ENCODE results near the gene PSMA7.

The PSMA7 gene

DNA sequence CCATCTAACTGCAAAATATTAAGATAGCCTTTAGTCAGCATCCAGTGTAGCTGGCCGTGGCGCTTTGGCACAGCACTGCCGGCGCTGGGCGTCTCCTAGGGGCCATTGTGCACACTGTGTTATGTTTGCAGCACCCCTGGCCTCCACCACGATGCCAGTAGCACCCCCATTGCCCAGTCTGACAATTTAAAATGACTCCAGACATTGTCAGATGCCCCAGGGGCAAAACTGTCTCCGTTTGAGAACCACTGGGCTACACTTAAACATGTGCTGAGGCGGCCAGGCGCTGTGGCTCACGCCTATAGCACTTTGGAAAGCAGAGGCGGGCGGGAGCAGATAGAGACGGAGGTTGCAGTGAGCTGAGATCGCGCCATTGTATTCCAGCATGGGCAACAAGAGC, 33.7 kb upstream of the PSMA7 start:
- Mint-ChIP-seq H3K4me1 (no peaks in the 10 kb centered on the region), H3K4me3 (no peak overlapping the region), H3K27ac (no peak overlapping the region), H3K36me3 (peaks cover 16% of the 10 kb centered on the region), H3K9me3 (no peaks in the 10 kb centered on the region)
- ATAC-seq: no peak
- no peak for DNase-seq (ENCODE audit: low spot score in 2 of 2)

DNA sequence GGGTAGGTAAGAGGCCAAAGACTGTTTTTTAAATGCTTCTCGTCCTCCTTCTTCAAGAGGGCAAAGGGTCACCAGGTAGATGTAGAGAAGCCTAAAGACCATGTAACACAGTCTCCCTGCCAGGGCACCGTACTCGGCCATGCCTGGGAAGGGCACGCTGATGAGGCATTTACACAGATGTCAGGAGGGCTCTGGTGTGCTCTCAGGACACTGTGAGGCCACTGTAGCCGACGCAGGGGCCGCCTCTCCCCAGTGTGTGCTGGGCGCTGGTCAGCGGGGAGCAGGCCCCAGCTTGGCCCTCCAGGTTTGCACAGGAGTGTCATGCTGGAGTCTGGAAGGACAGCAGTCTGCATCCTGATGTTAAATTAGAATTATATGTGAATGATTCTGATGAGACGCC, 32.5 kb upstream of the PSMA7 start:
- peaks cover 16% of the 10 kb centered on the region for H3K36me3 Mint-ChIP-seq
- H3K4me3 Mint-ChIP-seq: no peak overlapping the region
- ATAC-seq (no peak), DNase-seq (ENCODE audit: low spot score in 2 of 2) (no peak)
- no peaks in the 10 kb centered on the region for H3K4me1 Mint-ChIP-seq
- no peaks in the 10 kb centered on the region for H3K9me3 Mint-ChIP-seq
- no peak overlapping the region for H3K27ac Mint-ChIP-seq

DNA sequence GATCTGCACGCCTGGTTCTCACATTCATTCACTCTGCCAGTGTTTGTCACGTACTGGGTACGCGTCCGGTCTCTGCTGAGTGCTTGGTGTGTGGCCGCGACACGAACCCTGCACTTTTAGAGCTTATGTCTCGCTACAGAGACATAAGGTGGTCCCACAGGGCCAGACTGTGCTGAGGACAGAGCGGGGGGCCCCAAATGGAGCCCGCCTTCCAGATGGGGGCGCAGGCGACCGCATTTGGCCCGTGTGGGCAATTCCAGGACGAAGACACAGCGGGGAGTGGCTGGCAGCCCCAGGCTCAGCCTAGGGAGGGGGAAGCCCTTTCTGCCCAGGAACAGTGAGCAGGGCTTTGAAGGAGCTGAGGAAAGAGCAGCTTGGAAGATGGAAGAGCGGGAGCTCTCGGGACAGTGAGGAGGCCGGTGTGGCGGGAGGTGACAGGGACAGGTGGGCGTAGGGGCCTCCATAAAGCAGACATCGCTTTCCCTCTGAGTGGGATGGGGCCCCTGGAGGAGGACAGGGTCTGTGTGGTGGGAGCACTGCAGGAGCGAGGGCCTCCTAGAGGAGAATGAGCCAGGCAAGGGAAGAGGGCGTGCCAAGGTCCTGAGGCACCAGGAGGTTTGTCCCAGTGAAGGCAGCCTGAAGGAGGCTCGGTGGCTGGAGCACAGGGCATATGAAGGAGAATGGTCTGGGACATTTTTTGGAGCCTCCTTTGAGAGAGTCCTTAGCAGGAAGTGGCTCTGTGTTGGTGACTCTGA, 31.9 kb upstream of the PSMA7 start:
- Mint-ChIP-seq H3K27ac (peak overlapping the region; percentile 65), H3K4me1 (no peaks in the 10 kb centered on the region), H3K4me3 (no peak overlapping the region), H3K9me3 (no peaks in the 10 kb centered on the region), H3K36me3 (peaks cover 16% of the 10 kb centered on the region)
- no peak for DNase-seq (ENCODE audit: low spot score in 2 of 2)
- no peak for ATAC-seq

DNA sequence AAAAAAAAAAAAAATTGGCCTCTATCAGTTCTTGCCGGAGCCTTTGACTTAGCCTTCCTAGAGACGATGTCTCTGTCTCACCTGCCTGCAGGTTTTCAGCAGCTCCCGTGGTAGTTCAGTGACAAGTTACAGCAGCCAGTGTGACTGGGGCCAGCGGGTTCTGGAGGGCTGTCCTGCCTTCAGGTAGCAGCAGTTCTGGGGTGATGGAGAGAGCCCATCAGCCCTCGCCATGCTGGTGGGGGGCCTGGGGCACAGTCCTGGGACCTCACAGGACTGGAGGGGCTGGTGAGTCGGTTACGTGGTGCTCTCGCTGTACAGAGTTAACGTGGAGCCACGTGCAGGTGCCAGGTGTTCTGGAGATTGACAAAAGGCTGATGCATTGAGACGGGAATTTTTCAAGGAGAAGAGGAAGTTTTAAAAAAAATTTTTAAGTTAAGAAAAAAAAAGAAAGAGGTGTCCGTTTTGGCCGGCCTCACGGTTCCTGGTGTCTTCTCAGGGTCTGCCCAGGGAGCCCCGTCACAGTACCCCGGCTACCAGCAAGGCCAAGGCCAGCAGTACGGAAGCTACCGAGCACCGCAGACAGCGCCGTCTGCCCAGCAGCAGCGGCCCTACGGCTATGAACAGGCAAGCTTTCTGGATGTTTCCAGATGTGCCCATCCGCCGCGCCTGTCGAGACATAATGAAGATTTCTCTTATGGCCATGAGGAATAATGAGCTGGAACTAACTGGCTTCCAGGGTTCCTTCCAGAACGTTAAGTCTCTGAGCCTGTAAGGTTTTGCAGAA, 31.0 kb upstream of the PSMA7 start:
- Mint-ChIP-seq H3K36me3 (peaks cover 23% of the 10 kb centered on the region), H3K4me3 (no peak overlapping the region), H3K4me1 (no peaks in the 10 kb centered on the region), H3K9me3 (no peaks in the 10 kb centered on the region), H3K27ac (no peak overlapping the region)
- DNase-seq (ENCODE audit: low spot score in 2 of 2): no peak
- ATAC-seq: no peak

DNA sequence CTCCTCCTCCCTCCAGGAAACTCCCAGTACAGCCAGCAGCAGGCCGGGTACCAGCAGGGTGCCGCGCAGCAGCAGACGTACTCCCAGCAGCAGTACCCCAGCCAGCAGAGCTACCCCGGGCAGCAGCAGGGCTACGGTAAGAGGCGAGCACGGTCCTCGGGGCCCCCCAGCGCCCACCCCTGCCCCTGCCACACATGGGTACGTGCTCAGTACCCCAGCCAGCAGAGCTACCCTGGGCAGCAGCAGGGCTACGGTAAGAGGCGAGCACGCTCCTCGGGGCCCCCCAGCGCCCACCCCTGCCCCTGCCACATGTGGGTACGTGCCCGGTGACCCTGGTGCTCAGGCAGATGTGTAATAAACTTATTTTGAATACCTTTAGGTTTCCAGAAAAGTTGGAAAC, 29.5 kb upstream of the PSMA7 start:
- H3K36me3 Mint-ChIP-seq: peaks cover 34% of the 10 kb centered on the region
- DNase-seq (ENCODE audit: low spot score in 2 of 2) (no peak), ATAC-seq (no peak)
- no peaks in the 10 kb centered on the region for H3K4me1 Mint-ChIP-seq
- H3K9me3 Mint-ChIP-seq: no peaks in the 10 kb centered on the region
- no peak overlapping the region for H3K27ac Mint-ChIP-seq
- H3K4me3 Mint-ChIP-seq: no peak overlapping the region

DNA sequence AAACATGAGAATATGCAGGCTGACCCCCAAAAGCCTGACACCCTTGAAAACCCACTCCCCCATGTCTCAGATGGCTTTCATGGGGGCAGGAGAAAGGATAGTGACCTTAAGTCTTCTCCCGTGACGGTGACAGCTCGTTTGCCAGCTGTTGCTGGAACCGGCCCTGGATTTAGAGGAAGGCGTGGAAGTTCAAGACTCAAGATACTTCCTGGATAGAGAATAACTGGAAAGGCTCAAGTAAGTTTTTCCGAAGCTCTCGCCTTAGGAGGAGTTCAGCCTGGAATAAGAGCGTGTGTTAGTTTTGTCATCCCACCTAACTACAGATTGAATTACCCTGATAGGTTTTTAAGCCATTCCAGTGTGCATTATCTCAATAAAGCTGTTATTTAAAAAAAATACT, 28.1 kb upstream of the PSMA7 start:
- H3K4me1 Mint-ChIP-seq: no peaks in the 10 kb centered on the region
- no peak overlapping the region for H3K27ac Mint-ChIP-seq
- no peaks in the 10 kb centered on the region for H3K9me3 Mint-ChIP-seq
- ATAC-seq (no peak), DNase-seq (ENCODE audit: low spot score in 2 of 2) (no peak)
- H3K36me3 Mint-ChIP-seq: peaks cover 39% of the 10 kb centered on the region
- H3K4me3 Mint-ChIP-seq: no peak overlapping the region

DNA sequence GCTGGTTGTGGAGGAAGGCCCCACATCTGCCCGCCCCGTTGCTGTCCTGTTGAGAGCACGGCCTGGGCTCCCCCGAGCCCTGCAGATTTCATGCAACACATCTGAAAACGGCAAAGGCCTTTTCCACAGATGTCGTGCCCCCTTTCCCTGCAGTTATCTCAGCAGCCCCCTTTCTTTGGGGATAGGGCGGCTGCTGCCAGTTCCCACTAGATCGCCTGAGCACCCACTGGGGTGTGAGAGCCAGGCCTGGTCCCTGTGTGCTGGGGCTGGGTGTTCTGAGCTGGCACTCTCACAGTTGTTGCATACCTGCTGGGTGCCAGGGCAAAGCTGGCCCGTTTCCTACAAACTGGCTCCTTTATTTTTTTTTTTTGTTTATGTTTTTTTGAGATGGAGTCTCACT, 27.3 kb upstream of the PSMA7 start:
- H3K4me1 Mint-ChIP-seq: no peaks in the 10 kb centered on the region
- DNase-seq (ENCODE audit: low spot score in 2 of 2): no peak
- H3K27ac Mint-ChIP-seq: no peak overlapping the region
- no peak for ATAC-seq
- H3K36me3 Mint-ChIP-seq: peaks cover 44% of the 10 kb centered on the region
- no peaks in the 10 kb centered on the region for H3K9me3 Mint-ChIP-seq
- H3K4me3 Mint-ChIP-seq: no peak overlapping the region

DNA sequence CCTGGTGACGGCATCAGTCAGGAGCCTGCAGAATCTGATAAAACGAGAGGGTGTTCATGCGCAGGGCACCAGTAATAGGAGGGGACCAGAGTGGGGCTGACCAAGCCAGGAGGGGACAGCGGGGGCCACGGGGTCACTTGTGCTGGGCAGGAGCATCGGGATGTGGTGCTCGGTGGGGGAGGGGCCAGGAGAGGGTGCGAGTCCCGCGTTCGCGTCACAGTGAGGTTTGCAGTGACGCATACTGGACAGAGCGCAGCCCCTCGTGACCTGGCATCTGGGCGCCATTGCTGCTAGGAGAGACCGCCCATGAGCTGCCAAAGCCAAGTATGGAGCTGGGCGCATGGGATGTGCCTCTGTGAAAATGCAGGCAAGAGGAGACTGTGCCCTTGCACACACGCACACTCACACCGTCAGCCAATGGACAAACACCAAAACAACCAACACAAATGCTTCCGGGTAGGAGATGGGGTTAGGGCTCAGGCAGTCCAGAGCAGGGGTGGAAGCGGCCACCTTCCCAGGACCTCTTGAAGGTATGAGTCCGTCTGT, 25.8 kb upstream of the PSMA7 start:
- peaks cover 51% of the 10 kb centered on the region for H3K36me3 Mint-ChIP-seq
- H3K27ac Mint-ChIP-seq: no peak overlapping the region
- H3K4me1 Mint-ChIP-seq: no peaks in the 10 kb centered on the region
- ATAC-seq (no peak), DNase-seq (ENCODE audit: low spot score in 2 of 2) (no peak)
- no peak overlapping the region for H3K4me3 Mint-ChIP-seq
- no peaks in the 10 kb centered on the region for H3K9me3 Mint-ChIP-seq

DNA sequence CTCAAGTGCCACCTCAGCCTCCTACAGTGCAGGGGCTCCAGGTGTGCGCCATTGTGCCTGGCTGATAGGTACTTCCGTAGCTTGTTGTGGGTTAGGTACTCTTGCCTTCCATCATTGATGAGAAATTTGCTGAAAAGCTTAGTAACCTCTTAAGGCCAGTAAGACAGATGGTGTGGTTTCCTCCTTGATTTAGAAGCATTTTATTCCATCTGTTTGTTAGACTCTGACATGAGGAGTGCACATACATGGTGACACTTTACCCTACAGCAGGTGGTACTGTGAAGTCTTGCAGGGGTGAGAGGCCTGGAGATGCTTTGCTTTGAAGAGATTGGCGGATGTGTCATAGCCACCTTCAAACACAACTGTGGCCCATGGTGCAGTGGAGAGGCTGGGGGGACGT, 24.9 kb upstream of the PSMA7 start:
- Mint-ChIP-seq H3K36me3 (peaks cover 48% of the 10 kb centered on the region), H3K4me1 (no peaks in the 10 kb centered on the region)

DNA sequence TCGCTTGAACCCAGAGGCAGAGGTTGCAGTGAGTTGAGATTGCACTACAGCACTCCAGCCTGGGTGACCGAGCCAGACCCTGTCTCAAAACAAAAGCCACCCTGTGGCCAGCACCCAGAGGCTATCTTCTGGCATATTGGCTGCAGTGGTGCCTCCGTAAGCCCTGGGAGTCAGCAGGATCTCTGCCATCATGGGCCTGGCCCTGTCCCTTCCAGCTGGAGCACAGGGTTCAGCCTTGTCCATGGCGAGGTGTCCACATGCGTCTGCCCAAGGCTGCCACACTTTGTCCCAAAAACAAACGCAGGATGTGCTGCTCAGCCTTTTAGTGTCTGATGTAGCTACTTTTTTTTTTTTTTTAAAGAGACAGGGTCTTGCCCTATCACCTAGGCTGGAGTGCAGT, 24.3 kb upstream of the PSMA7 start:
- H3K4me3 Mint-ChIP-seq: no peak overlapping the region

More for the DNA sequence above, 24.9 kb upstream of the PSMA7 start:
- no peak for DNase-seq (ENCODE audit: low spot score in 2 of 2)
- no peaks in the 10 kb centered on the region for H3K9me3 Mint-ChIP-seq
- no peak for ATAC-seq
- H3K4me3 Mint-ChIP-seq: no peak overlapping the region
- no peak overlapping the region for H3K27ac Mint-ChIP-seq

DNA sequence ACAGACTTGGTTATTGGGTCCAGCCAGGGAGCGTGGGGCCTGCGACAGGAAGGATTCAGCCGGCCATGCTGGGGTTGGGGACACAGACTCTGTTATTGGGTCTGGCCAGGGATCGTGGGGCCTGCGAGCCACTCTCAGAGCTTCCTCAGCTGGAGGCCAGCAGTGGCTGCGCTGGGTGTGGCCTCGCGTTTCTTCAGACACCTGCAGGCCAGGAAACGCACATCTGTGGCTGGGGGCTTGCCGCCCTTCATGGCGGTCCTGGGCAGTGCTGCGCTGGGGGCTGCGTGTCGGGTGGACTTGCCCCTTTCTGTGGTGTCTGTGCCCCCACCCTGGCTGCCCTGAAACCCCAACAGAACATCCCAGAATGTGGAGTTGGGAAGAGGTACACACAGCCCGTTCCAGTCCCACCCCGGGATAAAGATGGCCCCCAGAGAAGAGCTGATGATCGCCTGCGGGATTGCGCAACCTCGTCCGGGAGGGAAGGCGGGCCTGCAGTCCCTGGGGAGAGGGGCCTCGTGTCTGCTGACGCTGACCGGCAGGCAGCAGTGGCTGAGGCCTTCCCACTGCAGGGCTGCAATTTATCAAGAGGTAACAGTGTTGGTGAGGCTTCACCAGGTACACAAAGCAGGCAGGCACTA, 22.7 kb upstream of the PSMA7 start:
- no peaks in the 10 kb centered on the region for H3K9me3 Mint-ChIP-seq
- no peak for ATAC-seq

More for the DNA sequence above, 24.3 kb upstream of the PSMA7 start:
- H3K4me1 Mint-ChIP-seq: no peaks in the 10 kb centered on the region
- DNase-seq (ENCODE audit: low spot score in 2 of 2) (no peak), ATAC-seq (no peak)
- H3K36me3 Mint-ChIP-seq: peaks cover 47% of the 10 kb centered on the region
- H3K27ac Mint-ChIP-seq: no peak overlapping the region
- no peaks in the 10 kb centered on the region for H3K9me3 Mint-ChIP-seq

DNA sequence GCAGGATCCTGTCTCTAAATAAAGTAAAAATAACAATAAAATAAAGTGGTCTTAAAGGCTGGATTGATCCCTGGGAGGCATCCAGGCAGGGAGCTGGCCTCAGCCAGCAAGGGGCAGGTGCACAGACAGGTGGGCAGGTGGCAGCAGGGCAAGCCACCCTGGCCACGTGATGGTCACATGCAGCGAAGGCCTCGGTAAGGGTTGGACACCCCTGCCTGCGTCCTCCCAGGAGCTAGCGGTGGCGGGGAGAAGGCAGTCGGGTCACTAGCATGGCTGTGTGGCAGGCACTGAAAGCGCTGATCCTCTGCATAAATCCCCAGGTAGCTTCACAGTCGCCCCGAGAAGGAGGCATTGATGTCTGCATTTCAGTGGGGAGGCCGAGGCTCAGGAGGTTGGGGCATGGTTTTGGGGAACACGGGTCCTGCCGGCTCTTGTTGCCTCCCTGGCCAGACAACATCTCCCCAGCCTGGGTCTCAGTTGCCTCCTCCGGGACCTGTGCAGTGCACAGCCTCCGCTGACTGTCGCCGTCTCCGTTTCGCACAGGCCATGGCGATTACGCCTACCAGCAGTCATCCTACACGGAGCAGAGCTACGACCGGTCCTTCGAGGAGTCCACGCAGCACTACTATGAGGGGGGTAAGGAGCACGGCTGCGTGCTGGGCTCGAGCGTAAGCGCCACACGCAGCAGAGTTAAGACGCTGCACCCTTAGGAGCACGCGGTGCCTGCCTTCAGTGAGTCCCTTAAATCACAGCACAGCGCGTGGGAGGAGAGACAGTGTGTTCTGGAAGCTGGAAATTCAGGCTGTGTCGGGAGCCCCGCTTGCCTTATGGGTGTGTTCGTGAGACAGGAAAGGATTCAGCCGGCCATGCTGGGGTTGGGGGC, 21.9 kb upstream of the PSMA7 start:
- peaks cover 68% of the 10 kb centered on the region for H3K36me3 Mint-ChIP-seq
- no peak overlapping the region for H3K4me3 Mint-ChIP-seq
- no peak for ATAC-seq
- H3K9me3 Mint-ChIP-seq: no peaks in the 10 kb centered on the region
- DNase-seq (ENCODE audit: low spot score in 2 of 2): no peak
- H3K27ac Mint-ChIP-seq: no peak overlapping the region
- H3K4me1 Mint-ChIP-seq: peaks cover 6% of the 10 kb centered on the region

More for the DNA sequence above, 22.7 kb upstream of the PSMA7 start:
- Mint-ChIP-seq H3K4me3 (no peak overlapping the region), H3K27ac (no peak overlapping the region), H3K36me3 (peaks cover 62% of the 10 kb centered on the region), H3K4me1 (no peaks in the 10 kb centered on the region)
- DNase-seq (ENCODE audit: low spot score in 2 of 2): no peak

DNA sequence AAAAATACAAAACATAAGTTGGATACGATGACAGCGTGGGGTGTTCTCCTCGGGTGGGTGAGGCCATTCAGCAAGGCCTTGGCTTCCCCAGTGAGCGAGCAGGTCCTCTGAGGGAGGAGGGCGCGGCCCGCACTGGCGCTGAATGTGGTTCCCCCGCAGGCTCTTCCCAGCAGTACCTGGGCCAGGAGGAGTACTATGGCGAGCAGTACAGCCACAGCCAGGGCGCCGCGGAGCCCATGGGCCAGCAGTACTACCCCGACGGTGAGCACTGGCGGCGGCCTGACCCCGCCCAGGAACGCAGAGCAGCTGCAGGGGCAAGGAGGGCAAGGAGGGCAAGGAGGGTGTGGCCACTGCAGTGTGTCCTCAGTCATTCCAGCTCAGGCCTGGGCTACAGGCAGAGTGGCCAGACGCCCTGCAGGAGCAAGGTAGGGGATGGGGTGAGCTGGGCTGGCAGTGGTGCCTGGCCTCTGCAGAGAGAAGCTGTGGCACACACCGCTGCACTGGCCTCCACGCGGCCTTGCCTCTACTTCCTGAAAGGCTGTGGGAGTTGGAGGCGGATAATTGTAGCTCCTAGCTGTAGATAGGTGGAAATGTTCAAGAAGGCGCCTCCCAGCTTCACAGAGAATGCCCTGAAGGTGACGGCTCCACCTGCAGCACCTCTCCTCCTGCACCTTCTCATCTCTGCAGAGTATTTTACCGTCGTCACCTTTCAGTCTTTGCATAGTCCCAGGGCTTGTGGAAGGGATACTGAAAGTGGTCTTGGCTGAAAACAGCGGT, 21.0 kb upstream of the PSMA7 start:
- H3K36me3 Mint-ChIP-seq: peaks cover 69% of the 10 kb centered on the region
- no peaks in the 10 kb centered on the region for H3K9me3 Mint-ChIP-seq
- H3K27ac Mint-ChIP-seq: no peak overlapping the region
- DNase-seq (ENCODE audit: low spot score in 2 of 2) (no peak), ATAC-seq (no peak)
- H3K4me3 Mint-ChIP-seq: no peak overlapping the region
- H3K4me1 Mint-ChIP-seq: peaks cover 16% of the 10 kb centered on the region

DNA sequence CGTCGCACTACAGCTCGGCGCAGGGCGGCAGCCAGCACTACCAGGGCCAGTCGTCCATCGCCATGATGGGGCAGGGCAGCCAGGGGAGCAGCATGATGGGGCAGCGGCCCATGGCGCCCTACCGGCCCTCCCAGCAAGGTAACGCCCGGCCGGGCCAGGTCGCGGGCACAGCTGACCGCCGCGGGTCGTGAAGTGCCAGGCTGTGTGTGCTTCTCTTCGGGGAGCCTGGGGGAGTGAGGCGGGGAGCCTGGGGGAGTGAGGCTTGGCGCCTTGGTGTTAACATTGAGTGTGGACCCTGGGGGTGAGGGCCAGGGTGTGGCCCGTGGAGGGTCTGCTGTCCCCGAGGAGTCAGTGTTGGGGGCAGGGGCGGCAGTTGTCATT, 20.3 kb upstream of the PSMA7 start:
- Mint-ChIP-seq H3K4me1 (peaks cover 17% of the 10 kb centered on the region), H3K36me3 (peaks cover 65% of the 10 kb centered on the region), H3K4me3 (no peak overlapping the region), H3K9me3 (no peaks in the 10 kb centered on the region), H3K27ac (no peak overlapping the region)
- no peak for ATAC-seq
- no peak for DNase-seq (ENCODE audit: low spot score in 2 of 2)
